Fibroblast of skin of right quadriceps (primary cell): ENCODE measurements around the gene DHRS12.

Source experiments
- DNase-seq: peaks from one replicate; pipeline ENCODE4 v3.0.0-alpha.2; 2013

Gene DHRS12

GRCh38 chr13:51806566-51806965 is 2.6 kb upstream of the DHRS12 start:
- peak; percentile 18 for DNase-seq

- no peak for DNase-seq
Measured at GRCh38 chr13:51805925-51806324, 2.0 kb upstream of the DHRS12 start.

- no peak for DNase-seq
Measured at GRCh38 chr13:51805313-51805712, 1.4 kb upstream of the DHRS12 start.

GRCh38 chr13:51804295-51805172 is 571 bp upstream of the DHRS12 start:
- DNase-seq: no peak

- no peak for DNase-seq
Measured at GRCh38 chr13:51802631-51803418, 1.1 kb downstream of the DHRS12 start.

- no peak for DNase-seq
Measured at GRCh38 chr13:51801631-51802099, 2.3 kb downstream of the DHRS12 start.

GRCh38 chr13:51800486-51800885 is 3.5 kb downstream of the DHRS12 start:
- DNase-seq: no peak

- no peak for DNase-seq
Measured at GRCh38 chr13:51799261-51799660, 4.7 kb downstream of the DHRS12 start.

- peak; percentile 56 for DNase-seq
Measured at GRCh38 chr13:51797664-51798488, 6.1 kb downstream of the DHRS12 start.

GRCh38 chr13:51796546-51796945 is 7.4 kb downstream of the DHRS12 start:
- no peak for DNase-seq

GRCh38 chr13:51795419-51795818 is 8.5 kb downstream of the DHRS12 start:
- no peak for DNase-seq

- no peak for DNase-seq
Measured at GRCh38 chr13:51794964-51795363, 9.0 kb downstream of the DHRS12 start.

- peak; percentile 84 for DNase-seq
Measured at GRCh38 chr13:51793570-51794271, 10.2 kb downstream of the DHRS12 start.

GRCh38 chr13:51786425-51787265 is 17.3 kb downstream of the DHRS12 start:
- no peak for DNase-seq

- DNase-seq: peak; percentile 52
Measured at GRCh38 chr13:51785712-51786424, 18.1 kb downstream of the DHRS12 start.

- no peak for DNase-seq
Measured at GRCh38 chr13:51784097-51784496, 19.9 kb downstream of the DHRS12 start.

- DNase-seq: no peak
Measured at GRCh38 chr13:51783428-51784094, 20.4 kb downstream of the DHRS12 start.

- no peak for DNase-seq
Measured at GRCh38 chr13:51782026-51782710, 21.8 kb downstream of the DHRS12 start.

- DNase-seq: peak; percentile 13
Measured at GRCh38 chr13:51781246-51782022, 22.5 kb downstream of the DHRS12 start.
